HepG2 (cell line): Measurements from ENCODE around the gene CDAN1. TPM values are rescaled to one million over a fixed set of nuclear protein-coding genes. Genes with fewer than 3 reads are reported as not detected.

Source experiments
- ATAC-seq: fragments of 200-7000 bp; cut with Tn5 transposase; 3 replicates; pipeline ENCODE4 v1.9.1; 2020; ENCODE audit warnings: mild to moderate bottlenecking, moderate library complexity
- BruUV-seq: library from RNA; stranded (reverse); fragments of 400-500 nt; replicated peaks from 2 replicates; lab custom pipeline; 2021; lab: Mats Ljungman, UMichigan
- CTCF ChIA-PET: fragments of 300-600 bp; formaldehyde crosslinking; extraction: SDS; loops from one replicate; lab custom pipeline; 2021; ENCODE audit warnings: low total read pairs, inconsistent platforms, low intra/inter-chr PET ratio; lab: Yijun Ruan, JAX
- POLR2A ChIA-PET: fragments of 350-600 bp; sonication (Branson Sonifier 250); formaldehyde crosslinking; loops from one replicate; lab custom pipeline; 2020; ENCODE audit warnings: antibody characterized with exemption, inconsistent platforms; lab: Yijun Ruan, JAX
- DNase-seq: peaks from one replicate; pipeline ENCODE4 v3.0.0-alpha.2; 2015; ENCODE audit warnings: low spot score
- FAIRE-seq: peaks from 3 replicates; lab custom pipeline; 2011; peaks lifted over from hg19 to GRCh38; lab: Jason Lieb, UNC
- H2AFZ ChIP-seq: one replicate; pipeline ENCODE4 v1.6.1; 2011; ENCODE audit warnings: low read length, inconsistent platforms
- H3K27ac ChIP-seq: fragments of 300-600 bp; 3 replicates; pipeline ENCODE4 v1.8.0; 2011; ENCODE audit warnings: mixed run types, mild to moderate bottlenecking, mixed read lengths, low read length, inconsistent platforms; ENCODE audit not compliant: insufficient read depth; ENCODE audit errors: extremely low read length
- H3K27me3 ChIP-seq, 2 experiments: fragments of 200-600 bp in 1 of 2; 2 replicates in 1 of 2; 3 replicates in 1 of 2; pipeline versions ENCODE4 v1.6.0 to v1.8.0; 2011; ENCODE audit warnings: low read length in 2 of 2, mild to moderate bottlenecking in 2 of 2, moderate library complexity in 2 of 2, inconsistent platforms in 1 of 2; ENCODE audit not compliant: insufficient read depth in 2 of 2, control insufficient read depth in 1 of 2
- H3K36me3 ChIP-seq, 2 experiments: fragments of 200-600 bp in 1 of 2; replicated peaks in 1 of 2; 2 replicates in 1 of 2; 3 replicates in 1 of 2; pipeline versions ENCODE4 v1.5.1 to v1.8.0; 2011; ENCODE audit warnings: low read length in 2 of 2, inconsistent platforms in 1 of 2; ENCODE audit not compliant: insufficient read depth in 2 of 2, control insufficient read depth in 1 of 2
- H3K4me1 ChIP-seq: 2 replicates; pipeline ENCODE4 v1.5.1; 2012; ENCODE audit warnings: low read length, inconsistent platforms; ENCODE audit not compliant: insufficient read depth
- H3K4me2 ChIP-seq: 2 replicates; pipeline ENCODE4 v1.6.0; 2011; ENCODE audit warnings: low read depth, low read length, inconsistent platforms
- H3K4me3 ChIP-seq, 3 experiments: fragments of 200-600 bp in 1 of 3; sonication (generic), shearing (Covaris generic) in 1 of 3; replicated peaks in 1 of 3; 2 replicates each; pipeline ENCODE4 v1.5.1; 2011 to 2016; ENCODE audit warnings: low read length in 3 of 3, inconsistent platforms in 2 of 3, low read depth in 2 of 3, mild to moderate bottlenecking in 2 of 3, control low read depth in 1 of 3, mixed read lengths in 1 of 3; ENCODE audit not compliant: insufficient read depth in 1 of 3
- H3K79me2 ChIP-seq: one replicate; pipeline ENCODE4 v1.6.1; 2011; ENCODE audit warnings: low read length, inconsistent platforms; ENCODE audit not compliant: insufficient read depth
- H3K9ac ChIP-seq: 2 replicates; pipeline ENCODE4 v1.6.0; 2011; ENCODE audit warnings: mild to moderate bottlenecking, low read depth, low read length, inconsistent platforms; ENCODE audit not compliant: insufficient read depth
- H3K9me3 ChIP-seq: 2 replicates; pipeline ENCODE4 v1.5.1; 2012; ENCODE audit warnings: mild to moderate bottlenecking, low read length
- H4K20me1 ChIP-seq: 2 replicates; pipeline ENCODE4 v1.6.0; 2011; ENCODE audit warnings: inconsistent platforms, mild to moderate bottlenecking, low read length, moderate library complexity; ENCODE audit not compliant: insufficient read depth
- AHDC1 ChIP-seq: sonication (generic); formaldehyde crosslinking; IDR thresholded peaks from 2 replicates; pipeline ENCODE4 v1.5.1; 2020; ENCODE audit warnings: mild to moderate bottlenecking, missing genetic modification reagents, borderline replicate concordance
- ARNT2 ChIP-seq: sonication (generic); formaldehyde crosslinking; IDR thresholded peaks from 2 replicates; pipeline ENCODE4 v1.8.0; 2022; ENCODE audit warnings: mild to moderate bottlenecking, low read depth, missing genetic modification reagents, moderate library complexity
- ATF7 ChIP-seq, 2 experiments: fragments of 450-650 bp in 1 of 2; sonication (generic) in 1 of 2; formaldehyde crosslinking in 1 of 2; IDR thresholded peaks; 2 replicates each; pipeline versions ENCODE4 v1.4.0 to v1.6.1; 2016 to 2020; ENCODE audit warnings: antibody characterized with exemption in 1 of 2, mild to moderate bottlenecking in 1 of 2, missing genetic modification reagents in 1 of 2
- BHLHE40 ChIP-seq: IDR thresholded peaks from 2 replicates; pipeline ENCODE4 v1.6.1; 2011; ENCODE audit warnings: low read length, improper control_type of control experiment
- GABPB1 ChIP-seq: IDR thresholded peaks from 2 replicates; pipeline ENCODE4 v1.6.1; 2016; ENCODE audit warnings: mild to moderate bottlenecking, missing genetic modification reagents, moderate library complexity, missing compliant biosample characterization
- HDAC1 ChIP-seq: sonication (generic); formaldehyde crosslinking; IDR thresholded peaks from 2 replicates; pipeline ENCODE4 v1.5.1; 2020; ENCODE audit warnings: mild to moderate bottlenecking, missing genetic modification reagents
- MAF1 ChIP-seq: sonication (generic); formaldehyde crosslinking; IDR thresholded peaks from 2 replicates; pipeline ENCODE4 v1.5.0; 2020; ENCODE audit warnings: missing genetic modification reagents, borderline replicate concordance
- NCOA1 ChIP-seq: sonication (generic); formaldehyde crosslinking; IDR thresholded peaks from 2 replicates; pipeline ENCODE4 v1.9.0; 2021; ENCODE audit warnings: missing genetic modification reagents
- PCBP1 ChIP-seq: fragments of 200-400 bp; formaldehyde crosslinking; IDR thresholded peaks from 2 replicates; pipeline ENCODE4 v1.6.1; 2017; ENCODE audit warnings: mild to moderate bottlenecking, low read depth, low read length, borderline replicate concordance
- ZFP1 ChIP-seq: IDR thresholded peaks from 2 replicates; pipeline ENCODE4 v1.6.1; 2016
- ZFP36 ChIP-seq: fragments of 150-350 bp; IDR thresholded peaks from 2 replicates; pipeline ENCODE4 v1.6.1; 2018; ENCODE audit warnings: borderline replicate concordance, low read length, low read depth; ENCODE audit not compliant: partially characterized antibody
- ZNF589 ChIP-seq: sonication (generic); formaldehyde crosslinking; conservative IDR thresholded peaks from 2 replicates; pipeline ENCODE4 v1.8.0; 2022; ENCODE audit warnings: mild to moderate bottlenecking, moderate library complexity, missing genetic modification reagents
- ZNF841 ChIP-seq: sonication (generic); formaldehyde crosslinking; IDR thresholded peaks from 2 replicates; pipeline ENCODE4 v1.8.1; 2023; ENCODE audit warnings: missing genetic modification reagents, borderline replicate concordance
- WGBS: methylation state at CpG from one replicate; pipeline ENCODE4 v1.1.6; 2017; ENCODE audit warnings: low lambda C conversion rate; 5-methylcytosine and 5-hydroxymethylcytosine counted together
- in situ Hi-C: cut with HindIII; loops from 2 replicates; pipeline ENCODE4 v1.10.0; 2017; ENCODE audit warnings: low pct_unique_long_range_greater_than_20kb; ENCODE audit not compliant: extremely low pct_ligation_motif_present
- intact Hi-C: fragments of 100-400 bp; cut with micrococcal nuclease; formaldehyde crosslinking; loops from one replicate; pipeline ENCODE4 v1.10.0; 2022; ENCODE audit not compliant: unreplicated experiment
- polyA plus RNA-seq, 8 experiments: library from polyadenylated mRNA; depleted of rRNA in 3 of 8; stranded (reverse) in 7 of 8; unstranded in 1 of 8; fragments of >200 nt; fragmentation: Illumina TruSeq in 4 of 8; extraction: Trizol in 4 of 8; gene quantifications; 2 replicates each; pipeline versions ENCODE4 v1.2.1 to v1.2.3, GENCODE V29; 2011 to 2016; ENCODE audit warnings: low read depth in 4 of 8, missing spikeins in 1 of 8, mixed read lengths in 1 of 8; ENCODE audit not compliant: insufficient read depth in 1 of 8
- total RNA-seq, 5 experiments: library from RNA; depleted of rRNA; stranded (reverse); fragments of >200 nt; fragmentation: Illumina TruSeq; extraction: Trizol; gene quantifications; 2 replicates each; pipeline ENCODE4 v1.2.3, GENCODE V29; 2016; ENCODE audit warnings: low read depth in 1 of 5
- TF ChIP-seq, protein P1 (sequence below): sonication (generic); formaldehyde crosslinking; IDR thresholded peaks from 2 replicates; pipeline ENCODE4 v1.5.1; 2020; ENCODE audit warnings: mild to moderate bottlenecking, missing genetic modification reagents, borderline replicate concordance

Gene CDAN1
- total and polyA plus RNA-seq, 2 of the 13 experiments (the other 11 are each of a cell fraction or from before 2014, with no cell fraction given): 5.0 to 16.1 TPM

DNA sequence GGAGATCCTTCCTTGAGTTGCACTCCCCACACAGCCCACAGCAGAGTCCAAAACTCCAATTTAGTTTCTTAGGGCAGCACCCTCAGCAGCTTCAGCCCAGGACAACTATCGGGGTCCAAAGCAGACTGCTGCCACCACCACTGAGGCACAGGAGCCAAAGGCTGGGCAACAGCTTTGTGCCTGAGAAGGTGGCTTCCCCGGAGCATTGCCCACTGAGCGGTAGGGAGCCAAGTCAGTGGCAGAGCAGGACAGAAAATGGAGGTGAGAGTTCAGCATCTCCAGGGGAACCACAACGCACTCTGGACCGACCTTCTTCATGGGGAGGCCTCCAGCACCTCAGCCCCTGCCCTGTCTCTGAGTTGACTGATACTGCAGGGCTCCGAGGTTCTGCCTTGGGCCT is 43.4 kb downstream of the CDAN1 start:
- Histone ChIP-seq H3K9me3 (no peaks in the 10 kb centered on the region), H3K27ac (no peak overlapping the region), H3K4me1 (no peaks in the 10 kb centered on the region), H3K79me2 (no peaks in the 10 kb centered on the region), H2AFZ (no peak overlapping the region), H3K36me3 (peaks cover 2 to 5% of the 10 kb centered on the region in 2 experiments; a peak in 2 of 5 replicates), H3K9ac (no peak overlapping the region), H3K4me3 (no peak overlapping the region), H4K20me1 (no peaks in the 10 kb centered on the region), H3K4me2 (no peak overlapping the region), H3K27me3 (no peaks in the 10 kb centered on the region; a peak in 1 of 5 replicates)
- in situ Hi-C loops (no loop called here), intact Hi-C loops (no loop called here)
- ChIA-PET CTCF (no interaction called here), POLR2A (no interaction called here)
- no peak for ATAC-seq
- no TSS peak for BruUV-seq
- DNase-seq: no peak
- no peak for FAIRE-seq
- TF ChIP-seq PCBP1 (no peak), BHLHE40 (no peak), ZNF589 (CRISPR knock-in tag) (no peak), ATF7 (IDR thresholded peaks at IDR 0.05) (no peak), ATF7 (CRISPR knock-in tag; IDR thresholded peaks at IDR 0.05) (no peak), ARNT2 (no peak), AHDC1 (CRISPR knock-in tag) (no peak), ZFP1 (CRISPR knock-in tag) (no peak), NCOA1 (CRISPR knock-in tag) (no peak), GABPB1 (CRISPR knock-in tag) (no peak), MAF1 (CRISPR knock-in tag) (no peak), ZFP36 (no peak), HDAC1 (no peak), ZNF841 (no peak)
- TF ChIP-seq, protein P1, sequence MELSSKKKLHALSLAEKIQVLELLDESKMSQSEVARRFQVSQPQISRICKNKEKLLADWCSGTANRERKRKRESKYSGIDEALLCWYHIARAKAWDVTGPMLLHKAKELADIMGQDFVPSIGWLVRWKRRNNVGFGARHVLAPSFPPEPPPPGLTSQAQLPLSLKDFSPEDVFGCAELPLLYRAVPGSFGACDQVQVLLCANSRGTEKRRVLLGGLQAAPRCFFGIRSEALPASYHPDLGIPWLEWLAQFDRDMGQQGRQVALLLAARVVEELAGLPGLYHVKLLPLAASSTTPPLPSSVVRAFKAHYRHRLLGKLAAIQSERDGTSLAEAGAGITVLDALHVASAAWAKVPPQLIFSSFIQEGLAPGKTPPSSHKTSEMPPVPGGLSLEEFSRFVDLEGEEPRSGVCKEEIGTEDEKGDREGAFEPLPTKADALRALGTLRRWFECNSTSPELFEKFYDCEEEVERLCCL (CRISPR knock-in tag): no peak
- 96% methylated on average over 6 of the region's 6 CpGs for whole genome bisulfite sequencing
